ENCODE measurements around the gene SOST. TPM values are rescaled to one million over a fixed set of nuclear protein-coding genes. Genes with fewer than 3 reads are reported as not detected.

SOST gene
- total RNA-seq, 4 donors from 2014 or later = 0.49 to 1.5 TPM; not detected in 2

DNA sequence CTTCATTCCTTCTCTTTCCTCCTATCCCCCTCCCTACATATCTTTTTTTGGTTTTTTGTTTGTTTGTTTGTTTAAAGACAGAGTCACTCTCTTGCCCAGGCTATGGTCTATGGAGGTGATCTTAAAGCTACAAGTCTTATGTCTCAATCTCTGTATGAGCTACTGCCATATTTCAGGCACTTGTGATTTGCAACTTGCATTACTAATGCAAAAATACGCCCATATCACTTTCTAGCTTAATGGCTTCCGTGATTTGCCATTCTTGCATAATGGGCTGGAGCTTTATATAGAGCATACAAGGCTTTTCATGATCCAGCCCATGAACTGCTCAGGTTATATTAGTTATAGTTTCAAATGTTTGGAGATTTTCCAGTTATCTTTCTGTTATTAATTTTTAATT lies 29.1 kb upstream of the SOST start:
- 43 to 63% methylated on average over 2 of the region's 2 CpGs for WGBS, 2 donors
- intact Hi-C loops (cut with DNase I; ENCODE audit: low total_unique reads) = loop anchor here (10.0 kb wide), 1 partner anchor 57 kb away; the partner anchor contains the start of gene CD300LG
- no peak for DNase-seq (ENCODE audit: low spot score in 2 of 2)
- TF ChIP-seq POLR2A (IDR thresholded peaks at IDR 0.05) = no peak
- TF ChIP-seq, protein P1, sequence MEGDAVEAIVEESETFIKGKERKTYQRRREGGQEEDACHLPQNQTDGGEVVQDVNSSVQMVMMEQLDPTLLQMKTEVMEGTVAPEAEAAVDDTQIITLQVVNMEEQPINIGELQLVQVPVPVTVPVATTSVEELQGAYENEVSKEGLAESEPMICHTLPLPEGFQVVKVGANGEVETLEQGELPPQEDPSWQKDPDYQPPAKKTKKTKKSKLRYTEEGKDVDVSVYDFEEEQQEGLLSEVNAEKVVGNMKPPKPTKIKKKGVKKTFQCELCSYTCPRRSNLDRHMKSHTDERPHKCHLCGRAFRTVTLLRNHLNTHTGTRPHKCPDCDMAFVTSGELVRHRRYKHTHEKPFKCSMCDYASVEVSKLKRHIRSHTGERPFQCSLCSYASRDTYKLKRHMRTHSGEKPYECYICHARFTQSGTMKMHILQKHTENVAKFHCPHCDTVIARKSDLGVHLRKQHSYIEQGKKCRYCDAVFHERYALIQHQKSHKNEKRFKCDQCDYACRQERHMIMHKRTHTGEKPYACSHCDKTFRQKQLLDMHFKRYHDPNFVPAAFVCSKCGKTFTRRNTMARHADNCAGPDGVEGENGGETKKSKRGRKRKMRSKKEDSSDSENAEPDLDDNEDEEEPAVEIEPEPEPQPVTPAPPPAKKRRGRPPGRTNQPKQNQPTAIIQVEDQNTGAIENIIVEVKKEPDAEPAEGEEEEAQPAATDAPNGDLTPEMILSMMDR (IDR thresholded peaks at IDR 0.05) = no peak
- H3K4me3 ChIP-seq (ENCODE audit: low read depth, poor library complexity, severe bottlenecking) = no peak overlapping the region

DNA sequence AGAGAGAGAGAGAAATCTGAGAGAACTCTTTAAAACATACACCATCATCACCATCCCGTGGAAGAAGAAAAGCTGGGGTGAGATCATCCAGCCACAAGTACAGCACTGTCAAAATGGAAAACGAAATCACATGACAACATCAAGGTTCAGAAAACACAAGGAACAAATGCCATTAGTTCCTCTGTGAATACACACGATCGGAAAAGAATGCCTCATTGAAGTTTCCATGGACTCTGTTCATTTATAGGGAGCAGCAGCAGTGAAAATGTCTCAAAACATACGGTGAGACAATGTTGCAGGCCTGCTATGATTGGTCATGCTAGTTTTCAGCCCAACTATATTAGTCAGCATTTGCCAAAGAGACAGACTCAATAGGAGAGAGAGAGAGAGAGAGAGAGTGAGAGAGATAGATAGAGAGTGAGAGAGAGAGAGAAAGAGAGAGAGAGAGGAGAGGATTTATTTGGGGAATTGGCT lies 26.1 kb upstream of the SOST start:
- 51 to 56% methylated on average over 5 of the region's 5 CpGs for WGBS, 2 donors
- intact Hi-C loops (cut with DNase I; ENCODE audit: low total_unique reads) = loop anchor here (10.0 kb wide), 1 partner anchor 60 kb away; the partner anchor contains the start of gene CD300LG
- no peak for DNase-seq (ENCODE audit: low spot score in 2 of 2)
- TF ChIP-seq, protein P1 (IDR thresholded peaks at IDR 0.05) = no peak
- TF ChIP-seq POLR2A (IDR thresholded peaks at IDR 0.05) = no peak
- no peak overlapping the region for H3K4me3 ChIP-seq (ENCODE audit: low read depth, poor library complexity, severe bottlenecking)

DNA sequence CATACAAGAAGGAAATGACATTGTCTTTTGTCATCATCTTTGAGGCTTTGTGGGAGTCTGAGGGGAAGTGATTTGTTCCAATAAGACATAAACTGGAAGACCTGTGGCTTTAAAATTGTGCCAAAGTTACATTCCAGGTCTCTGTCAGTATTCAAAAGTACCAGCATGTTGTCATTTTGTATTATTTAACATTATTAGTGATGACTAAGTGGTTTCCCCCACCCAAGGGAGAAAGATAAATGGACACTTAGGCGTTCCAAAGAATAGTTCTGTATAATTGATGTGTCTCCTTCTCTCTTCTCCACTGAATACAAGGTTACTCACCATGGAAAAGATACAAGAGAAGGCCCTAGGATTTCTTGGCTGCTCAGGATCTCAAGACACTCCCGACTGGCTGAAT lies 25.5 kb upstream of the SOST start:
- intact Hi-C loops (cut with DNase I; ENCODE audit: low total_unique reads) = loop anchor here (10.0 kb wide), 1 partner anchor 61 kb away; the partner anchor contains the start of gene CD300LG
- TF ChIP-seq POLR2A (IDR thresholded peaks at IDR 0.05) = no peak
- TF ChIP-seq, protein P1 (IDR thresholded peaks at IDR 0.05) = no peak
- 60% methylated on average over 2 of the region's 2 CpGs for WGBS, 2 donors
- no peak for DNase-seq (ENCODE audit: low spot score in 2 of 2)
- H3K4me3 ChIP-seq (ENCODE audit: low read depth, poor library complexity, severe bottlenecking) = no peak overlapping the region

DNA sequence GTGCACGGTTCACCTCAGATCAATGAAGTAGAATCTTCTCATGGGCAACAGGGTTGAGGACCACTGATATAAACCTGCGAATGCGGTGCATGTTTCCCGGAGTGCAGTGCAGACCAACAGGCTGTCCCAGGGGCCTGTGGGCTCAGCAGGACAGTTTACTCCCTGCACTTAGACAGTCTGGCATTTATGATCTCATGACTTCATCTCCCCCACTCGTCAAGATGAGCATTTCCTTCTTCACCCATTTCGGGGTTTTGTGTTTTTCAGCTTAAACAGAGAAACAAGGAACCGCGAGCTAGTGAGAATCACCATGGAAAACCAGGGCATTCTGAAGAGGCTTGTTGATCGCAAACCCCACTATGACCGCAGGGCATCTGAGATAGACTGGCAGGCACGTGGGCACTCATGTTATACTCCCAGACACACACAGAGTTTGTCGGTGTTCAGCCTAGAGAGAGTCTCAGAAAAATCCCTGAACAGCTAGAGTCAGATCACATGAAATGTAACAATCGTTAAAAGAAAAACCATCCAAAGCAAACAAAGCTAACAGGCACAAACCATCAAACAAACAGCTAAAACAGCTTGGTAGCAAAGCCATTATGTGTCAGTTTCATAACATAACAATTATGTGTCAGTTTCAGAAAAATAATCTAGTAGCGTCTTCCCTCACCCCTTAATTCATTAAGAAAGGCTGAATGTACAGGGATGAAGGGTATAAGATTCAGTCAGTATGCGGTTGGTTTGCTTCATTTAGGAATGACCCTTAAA lies 24.5 kb upstream of the SOST start:
- DNase-seq (ENCODE audit: low spot score in 2 of 2) = no peak
- 84 to 86% methylated on average over 15 of the region's 15 CpGs for WGBS, 2 donors
- no peak overlapping the region for H3K4me3 ChIP-seq (ENCODE audit: low read depth, poor library complexity, severe bottlenecking)
- intact Hi-C loops (cut with DNase I; ENCODE audit: low total_unique reads) = loop anchor here (10.0 kb wide), 1 partner anchor 62 kb away; the partner anchor contains the start of gene CD300LG
- no peak for TF ChIP-seq POLR2A (IDR thresholded peaks at IDR 0.05)
- TF ChIP-seq, protein P1 (IDR thresholded peaks at IDR 0.05) = no peak

DNA sequence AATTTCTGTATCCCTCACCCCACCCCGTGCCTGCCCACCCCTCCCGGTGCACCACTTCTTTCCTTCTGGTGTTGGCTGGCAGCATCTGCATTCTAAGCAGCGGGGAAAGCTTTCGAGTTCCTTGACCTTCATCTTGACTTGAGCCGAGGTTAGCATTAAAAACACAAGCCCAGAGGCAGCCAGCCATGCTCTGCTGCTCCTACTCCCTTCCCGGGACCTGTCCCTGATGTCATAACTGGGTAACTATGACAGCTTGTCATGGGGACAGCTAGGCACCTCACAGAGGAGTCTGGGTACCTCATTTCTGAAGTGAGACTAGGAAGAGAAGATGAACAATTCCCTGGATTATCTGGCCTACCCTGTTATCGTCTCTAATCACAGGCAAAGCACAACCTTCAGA lies 21.5 kb upstream of the SOST start, which contains the start of gene CFAP97D1:
Gene CFAP97D1, plus strand, starts transcription at position 301 of the 400 bp plus-strand sequence. Its CDS starts 28 bp downstream, at position 329.
- 66 to 74% methylated on average over 7 of the region's 7 CpGs for WGBS, 2 donors
- TF ChIP-seq, protein P1 (IDR thresholded peaks at IDR 0.05) = no peak
- no peak for TF ChIP-seq POLR2A (IDR thresholded peaks at IDR 0.05)
- intact Hi-C loops (cut with DNase I; ENCODE audit: low total_unique reads) = loop anchor here (10.0 kb wide), 1 partner anchor 65 kb away; the partner anchor contains the start of gene CD300LG
- DNase-seq (ENCODE audit: low spot score in 2 of 2) = no peak
- H3K4me3 ChIP-seq (ENCODE audit: low read depth, poor library complexity, severe bottlenecking) = no peak within 1 kb of the TSS
